GM12873 (cell line): ENCODE measurements around the gene PROM2.

Experiments
- CTCF ChIP-seq: IDR thresholded peaks from 2 replicates; pipeline ENCODE4 v1.5.1; 2012; ENCODE audit warnings: low read depth, mild to moderate bottlenecking, moderate library complexity, low read length, control low read depth; ENCODE audit not compliant: insufficient read depth; ENCODE audit errors: missing control alignments

PROM2 gene

DNA sequence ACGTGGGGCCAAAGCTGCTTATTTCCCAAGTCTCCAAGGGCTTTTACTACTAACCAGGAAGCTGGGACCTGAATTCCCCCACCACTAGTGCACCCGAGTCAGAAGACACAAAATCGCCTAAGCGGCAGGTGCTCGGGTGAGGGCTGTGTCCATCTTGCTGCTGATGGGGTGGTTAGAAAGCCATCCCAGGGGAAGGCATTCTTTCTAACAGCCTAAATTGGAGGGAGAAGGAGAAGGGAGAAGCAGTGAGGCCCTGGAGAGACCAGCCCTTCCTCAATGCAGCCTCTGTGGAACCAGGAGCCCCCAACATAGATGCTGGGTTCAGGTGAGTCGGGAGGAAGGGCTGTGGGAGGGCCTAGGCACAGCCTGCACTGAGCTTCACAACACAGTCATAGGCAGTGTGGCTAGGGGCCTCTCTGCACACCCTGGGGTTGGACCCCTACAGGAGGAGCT, 1.9 kb upstream of the PROM2 start:
- TF ChIP-seq CTCF, result no peak

DNA sequence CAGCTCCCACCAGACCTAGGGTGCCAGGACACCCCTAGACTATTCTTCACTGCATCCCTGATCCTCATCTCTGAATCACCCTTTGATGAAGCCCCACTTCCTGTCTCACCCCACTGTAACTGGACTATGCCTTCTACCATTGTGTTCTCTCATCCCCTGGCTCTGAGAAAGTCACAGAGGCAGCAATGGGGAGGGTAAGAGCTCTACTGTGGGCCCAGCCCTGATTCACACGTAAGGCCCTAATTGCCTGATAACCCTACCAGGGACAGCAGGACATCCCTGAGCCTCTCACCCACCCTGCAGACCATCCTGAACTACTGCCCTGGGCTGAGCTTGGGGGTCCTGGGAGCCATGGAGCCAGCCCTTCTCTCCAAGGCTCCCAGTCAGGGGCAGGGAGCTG, 1.5 kb upstream of the PROM2 start:
- TF ChIP-seq CTCF, result no peak

GRCh38 chr2:95273566-95274290, 521 bp upstream of the PROM2 start:
- TF ChIP-seq CTCF, result no peak

- no peak for TF ChIP-seq CTCF
These were observed 884 bp downstream of the PROM2 start for GRCh38 chr2:95275151-95275515.

- TF ChIP-seq CTCF, result no peak
These were observed 1.5 kb downstream of the PROM2 start for GRCh38 chr2:95275601-95276243.

GRCh38 chr2:95276244-95276887, 2.1 kb downstream of the PROM2 start:
- no peak for TF ChIP-seq CTCF

- no peak for TF ChIP-seq CTCF
These were observed 2.6 kb downstream of the PROM2 start for GRCh38 chr2:95276888-95277245.
